Caki2 (cell line): Measurements from ENCODE around the gene NSD2. TPM values are rescaled to one million over a fixed set of nuclear protein-coding genes. Genes with fewer than 3 reads are reported as not detected.

Experiments used
- DNase-seq: peaks from one replicate; pipeline ENCODE4 v3.0.0-alpha.2; 2015; ENCODE audit warnings: low read depth
- in situ Hi-C: cut with HindIII; loops from 2 replicates; pipeline ENCODE4 v1.10.0; 2016; ENCODE audit warnings: low sequenced_read_pairs, low pct_unique_long_range_greater_than_20kb, mixed read lengths
- total RNA-seq: library from RNA; depleted of rRNA; stranded (reverse); fragments of >200 nt; shearing (Covaris generic); gene quantifications from 2 replicates; pipeline ENCODE4 v1.2.3, GENCODE V29; 2014; ENCODE audit warnings: low replicate concordance

Gene NSD2
- total RNA-seq, 1 experiment from 2014 or later: 54.8 TPM

DNA sequence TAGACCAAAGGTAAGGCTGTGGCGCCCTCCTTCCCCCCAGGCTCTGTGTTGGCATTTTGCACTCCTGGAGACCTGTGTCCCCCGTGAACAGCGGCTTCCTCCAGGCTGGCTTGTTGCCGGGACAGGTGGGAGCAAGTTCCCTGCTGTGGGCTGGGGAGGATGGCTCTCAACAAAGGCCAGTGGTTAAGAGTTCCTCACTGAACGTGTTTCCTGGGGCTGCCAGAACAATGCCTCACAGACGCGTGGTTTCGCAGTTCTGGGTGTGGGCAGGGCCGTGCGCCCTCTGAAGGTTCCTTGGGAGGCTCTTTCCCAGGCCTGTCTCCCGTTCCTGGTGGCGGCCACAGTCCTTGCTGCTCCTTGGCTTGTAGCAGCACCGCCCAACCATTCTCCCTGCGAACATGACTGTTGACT is 104.2 kb downstream of the NSD2 start:
- in situ Hi-C loops: no loop called here
- DNase-seq: no peak

- no peak for DNase-seq
- in situ Hi-C loops: no loop called here
Observed at GRCh38 chr4:1975880-1976279, 104.7 kb downstream of the NSD2 start.

DNA sequence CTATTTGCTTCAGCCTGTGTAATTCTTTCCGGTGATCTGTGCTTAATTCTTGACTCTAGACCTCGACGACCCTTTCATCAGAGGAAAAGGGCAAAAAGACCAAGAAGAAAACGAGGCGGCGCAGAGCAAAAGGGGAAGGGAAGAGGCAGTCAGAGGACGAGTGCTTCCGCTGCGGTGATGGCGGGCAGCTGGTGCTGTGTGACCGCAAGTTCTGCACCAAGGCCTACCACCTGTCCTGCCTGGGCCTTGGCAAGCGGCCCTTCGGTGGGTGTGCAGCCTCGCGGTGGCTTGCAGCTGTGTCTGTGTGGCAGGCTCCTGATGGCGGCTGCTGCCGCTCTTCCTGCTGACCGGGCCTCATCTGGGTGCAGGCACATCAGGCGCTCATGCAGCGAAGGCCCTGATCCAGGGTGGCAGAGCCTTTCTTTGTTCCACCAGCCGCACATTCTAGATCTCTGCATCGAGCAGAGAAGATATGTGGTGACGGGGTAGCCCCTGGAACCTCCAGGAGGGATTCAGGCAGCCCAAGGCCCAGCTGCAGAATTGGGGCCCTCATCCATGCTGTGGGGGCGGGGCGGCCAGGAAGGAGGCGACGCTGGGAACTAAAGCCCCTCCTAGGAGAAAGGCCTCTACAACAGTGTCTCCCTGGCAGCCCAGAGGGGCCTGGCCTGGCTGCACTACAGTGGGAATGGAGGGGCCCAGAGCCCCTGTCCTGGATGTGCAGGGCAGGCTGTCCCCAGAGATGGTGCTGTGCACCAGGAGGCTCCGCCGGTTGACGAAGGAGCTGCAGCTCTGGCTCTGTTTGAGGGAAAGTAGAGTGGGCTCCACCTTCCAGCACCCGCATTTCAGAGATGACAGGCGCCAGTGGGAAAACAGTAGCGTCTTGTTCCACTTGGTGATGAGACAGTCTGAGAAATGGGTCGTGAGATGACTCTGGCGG is 105.5 kb downstream of the NSD2 start:
- in situ Hi-C loops: no loop called here
- DNase-seq: no peak

GRCh38 chr4:1978226-1978625 is 107.0 kb downstream of the NSD2 start:
- DNase-seq: no peak
- in situ Hi-C loops: no loop called here

DNA sequence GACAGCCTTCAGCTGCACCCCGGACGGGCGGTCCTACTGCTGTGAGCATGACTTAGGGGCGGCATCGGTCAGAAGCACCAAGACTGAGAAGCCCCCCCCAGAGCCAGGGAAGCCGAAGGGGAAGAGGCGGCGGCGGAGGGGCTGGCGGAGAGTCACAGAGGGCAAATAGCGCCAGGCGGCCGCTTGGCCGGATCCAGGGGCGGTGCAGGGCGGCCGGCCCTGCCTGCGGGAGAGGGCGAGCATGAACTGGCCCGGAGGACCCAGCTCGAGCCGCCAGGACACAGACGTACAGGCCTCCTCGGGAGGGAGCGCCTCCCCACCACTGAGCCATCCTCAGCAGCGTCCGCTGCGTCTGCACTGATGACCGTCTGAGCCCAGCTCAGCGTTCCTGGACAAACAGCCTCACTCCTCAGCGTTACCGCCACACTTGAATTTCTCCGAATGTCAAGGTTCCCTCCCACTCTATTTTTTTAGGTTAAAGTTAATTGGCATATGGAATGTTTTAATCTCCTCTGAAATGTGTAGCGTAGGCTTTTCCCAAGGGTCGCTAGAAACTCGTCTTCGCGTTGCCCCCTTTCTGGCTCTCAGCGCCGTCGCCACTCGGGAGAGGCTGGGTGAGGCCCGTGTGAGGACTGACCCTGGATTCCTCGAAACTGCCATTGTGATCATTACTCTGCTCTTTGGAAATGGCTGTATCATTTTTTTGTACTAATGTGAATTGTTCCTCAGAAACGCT is 107.7 kb downstream of the NSD2 start:
- in situ Hi-C loops: no loop called here
- no peak for DNase-seq

GRCh38 chr4:1979477-1980196 is 108.4 kb downstream of the NSD2 start:
- in situ Hi-C loops: no loop called here
- DNase-seq: no peak

DNA sequence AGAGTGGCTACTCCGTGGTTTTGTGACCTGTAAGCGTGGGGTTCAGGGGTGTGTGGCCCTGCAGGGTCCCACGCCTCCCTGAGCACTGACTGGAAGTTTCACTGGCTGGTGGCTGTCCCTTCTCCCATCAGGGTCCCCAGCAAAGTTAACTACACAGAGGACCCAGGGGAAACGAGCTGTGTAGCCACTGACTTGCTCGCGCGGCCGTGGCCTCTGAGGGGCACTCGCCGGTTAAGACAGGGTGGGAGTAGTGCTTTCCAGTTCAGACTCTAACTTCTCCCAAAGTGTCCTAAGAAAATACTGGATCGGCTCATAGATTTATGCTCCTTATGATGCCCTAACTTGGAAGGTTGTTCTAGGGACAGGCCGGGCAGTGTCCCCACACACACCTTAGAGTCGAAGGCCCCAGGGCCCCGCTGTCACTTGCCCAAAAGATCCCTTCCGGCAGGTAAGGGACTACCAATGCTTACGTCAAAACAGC is 109.4 kb downstream of the NSD2 start:
- in situ Hi-C loops: no loop called here
- DNase-seq: no peak

- peak; percentile 27 for DNase-seq
- in situ Hi-C loops: no loop called here
Observed at GRCh38 chr4:1981251-1982058, 110.3 kb downstream of the NSD2 start.

DNA sequence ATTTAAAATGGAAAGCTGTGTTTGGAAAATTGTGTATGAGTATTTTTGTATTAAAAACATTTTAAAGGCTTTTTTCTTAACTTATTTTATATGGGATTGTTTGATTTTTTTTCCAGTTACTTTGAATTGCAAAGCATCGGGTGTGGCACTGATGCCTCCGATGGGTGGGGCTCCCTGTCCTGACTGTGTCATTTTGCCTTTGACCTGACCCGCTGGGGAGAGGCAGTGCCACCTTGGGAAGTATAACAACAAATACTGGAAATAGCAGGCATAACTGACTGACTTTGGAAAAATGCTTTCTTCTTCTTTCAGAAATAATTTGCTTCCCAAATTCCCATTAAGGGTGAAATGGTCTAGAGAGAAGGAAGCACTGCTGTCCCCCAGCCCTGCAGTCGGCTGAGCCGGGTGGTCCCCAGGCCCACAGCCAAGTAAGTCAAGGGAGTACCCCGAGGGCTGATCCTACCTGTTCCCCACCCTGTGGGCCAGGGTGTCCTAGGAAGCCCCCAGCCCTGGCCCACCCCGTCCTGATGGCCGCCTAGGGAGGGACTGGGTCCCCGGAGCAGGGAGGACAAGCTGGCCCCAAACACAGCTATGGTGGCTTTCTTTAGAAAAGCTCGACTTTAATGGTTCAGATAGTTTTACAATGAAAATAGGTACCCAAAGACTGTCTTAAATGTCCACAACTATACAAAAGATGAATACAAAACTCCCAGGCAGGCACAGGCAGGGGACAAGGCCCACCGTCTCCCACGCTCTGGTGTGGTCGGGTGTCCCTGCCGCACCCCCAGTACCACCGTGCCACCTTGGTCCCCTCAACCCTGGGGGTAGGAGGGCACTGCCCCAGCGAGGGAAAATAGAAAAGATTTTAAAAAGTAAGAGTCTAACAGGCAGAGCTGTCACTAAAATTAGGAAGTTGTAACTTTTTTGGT is 111.2 kb downstream of the NSD2 start:
- DNase-seq: no peak
- in situ Hi-C loops: no loop called here

GRCh38 chr4:1983053-1983845 is 112.1 kb downstream of the NSD2 start:
- no peak for DNase-seq
- in situ Hi-C loops: no loop called here

DNA sequence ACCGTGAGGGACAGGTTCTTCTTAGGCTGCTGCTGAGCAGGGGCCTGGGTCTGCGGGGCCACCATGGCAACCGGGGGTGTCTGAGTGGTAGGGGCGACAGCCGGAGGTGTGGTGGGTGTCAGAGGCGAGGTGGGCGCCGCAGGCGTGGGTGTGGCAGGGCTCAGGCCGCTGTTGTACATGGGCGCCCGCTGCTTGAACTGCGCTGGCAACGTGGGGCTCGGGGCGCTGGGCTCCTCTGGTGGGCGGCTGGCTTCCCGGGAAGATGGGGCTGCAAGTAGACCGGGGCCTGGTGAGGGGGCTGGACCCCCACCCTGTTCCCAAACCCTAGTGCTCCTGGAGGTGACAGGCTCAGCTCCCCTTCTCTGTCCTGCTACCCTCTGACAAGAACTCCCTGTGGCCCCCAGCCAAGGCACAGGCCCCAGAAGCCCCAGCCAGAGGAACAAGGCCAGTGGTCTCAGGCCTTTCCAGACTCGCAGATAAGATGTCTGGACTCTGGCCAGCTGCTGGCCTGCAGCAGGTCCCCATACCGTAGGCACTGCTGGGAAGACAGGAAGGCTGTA is 112.7 kb downstream of the NSD2 start:
- in situ Hi-C loops: no loop called here
- DNase-seq: no peak

GRCh38 chr4:1984406-1985191 is 113.4 kb downstream of the NSD2 start:
- in situ Hi-C loops: no loop called here

DNA sequence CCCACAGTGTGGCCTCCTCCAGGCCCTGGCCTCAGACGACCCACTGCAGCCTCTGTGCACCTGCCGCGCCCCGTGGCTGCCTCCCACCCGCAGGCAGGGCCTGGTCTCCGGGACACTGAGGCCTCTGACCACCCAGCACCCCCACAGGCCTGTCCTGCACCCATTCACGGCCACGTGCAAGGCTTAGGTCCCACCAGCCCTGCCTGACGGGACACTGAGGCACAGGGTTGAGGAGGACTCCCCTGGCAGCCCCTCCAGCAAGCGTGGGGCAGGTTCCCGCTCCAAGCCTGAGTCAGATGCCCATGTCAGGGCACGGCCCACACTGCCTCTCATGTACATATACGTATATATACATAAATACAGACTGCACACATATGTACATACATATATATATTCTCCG is 114.1 kb downstream of the NSD2 start:
- no peak for DNase-seq
- in situ Hi-C loops: no loop called here

More at GRCh38 chr4:1984406-1985191, 113.4 kb downstream of the NSD2 start:
- no peak for DNase-seq

- in situ Hi-C loops: no loop called here
Observed at GRCh38 chr4:1985780-1986577, 114.8 kb downstream of the NSD2 start.

More at GRCh38 chr4:1985780-1986577, 114.8 kb downstream of the NSD2 start:
- no peak for DNase-seq
